Caco-2 (cell line): ENCODE results near the gene TUBD1. TPM values are rescaled to one million over a fixed set of nuclear protein-coding genes. Genes with fewer than 3 reads are reported as not detected.

ENCODE experiments used
- BruUV-seq: library from RNA; stranded (reverse); fragments of 400-500 nt; replicated peaks from 2 replicates; lab custom pipeline; 2021; lab: Mats Ljungman, UMichigan
- CTCF ChIA-PET: fragments of 300-600 bp; sonication (Branson Sonifier 250); formaldehyde crosslinking; loops from one replicate; lab custom pipeline; 2022; ENCODE audit warnings: antibody characterized with exemption; lab: Charles Lee
- POLR2A ChIA-PET: fragments of 300-600 bp; sonication (Branson Sonifier 250); formaldehyde crosslinking; loops from one replicate; lab custom pipeline; 2022; ENCODE audit warnings: antibody characterized with exemption; lab: Charles Lee
- DNase-seq, 2 experiments: peaks; one replicate each; pipeline versions ENCODE4 v3.0.0 to v3.0.0-alpha.2; 2020 to 2022
- H3K27me3 ChIP-seq: replicated peaks from 2 replicates; pipeline ENCODE4 v1.6.0; 2011; ENCODE audit warnings: low read length; ENCODE audit not compliant: control insufficient read depth, insufficient read depth
- H3K36me3 ChIP-seq: 2 replicates; pipeline ENCODE4 v1.5.1; 2011; ENCODE audit warnings: low read length; ENCODE audit not compliant: control insufficient read depth, insufficient read depth
- H3K4me1 ChIP-seq: fragments of 250-450 bp; sonication (Bioruptor Pico); 2 replicates; pipeline ENCODE4 v1.5.1; 2020; ENCODE audit warnings: mild to moderate bottlenecking
- H3K4me3 ChIP-seq: 2 replicates; pipeline ENCODE4 v1.5.1; 2011; ENCODE audit warnings: low read depth, mild to moderate bottlenecking, control low read depth, low read length
- H3K9me3 ChIP-seq: fragments of 250-450 bp; sonication (Bioruptor Pico); 2 replicates; pipeline ENCODE4 v1.5.1; 2020; ENCODE audit warnings: mild to moderate bottlenecking, moderate library complexity
- H3K27ac Mint-ChIP-seq: one replicate; pipeline ENCODE4 v1.8.0; 2022; ENCODE audit warnings: mixed read lengths; ENCODE audit not compliant: unreplicated experiment
- H3K27me3 Mint-ChIP-seq: one replicate; pipeline ENCODE4 v1.8.0; 2022; ENCODE audit warnings: mixed read lengths; ENCODE audit not compliant: insufficient read depth, unreplicated experiment
- H3K36me3 Mint-ChIP-seq: one replicate; pipeline ENCODE4 v1.8.0; 2022; ENCODE audit warnings: mild to moderate bottlenecking, mixed read lengths; ENCODE audit not compliant: insufficient read depth, unreplicated experiment
- H3K4me1 Mint-ChIP-seq: one replicate; pipeline ENCODE4 v1.8.0; 2022; ENCODE audit warnings: low read depth, mixed read lengths; ENCODE audit not compliant: unreplicated experiment
- H3K4me3 Mint-ChIP-seq: one replicate; pipeline ENCODE4 v1.8.0; 2022; ENCODE audit warnings: mild to moderate bottlenecking, moderate library complexity, mixed read lengths; ENCODE audit not compliant: unreplicated experiment
- H3K9me3 Mint-ChIP-seq: one replicate; pipeline ENCODE4 v1.8.0; 2022; ENCODE audit warnings: mixed read lengths; ENCODE audit not compliant: unreplicated experiment
- intact Hi-C: fragments of 100-400 bp; cut with micrococcal nuclease; formaldehyde crosslinking; loops from one replicate; pipeline ENCODE4 v1.10.0; 2022; ENCODE audit not compliant: unreplicated experiment
- total RNA-seq: library from RNA; stranded (reverse); gene quantifications from 2 replicates; pipeline ENCODE4 v1.2.3, GENCODE V29; 2022
- TF ChIP-seq, protein P1 (sequence below), 2 experiments: fragments of 200-600 bp in 1 of 2; IDR thresholded peaks; 1 replicate in 1 of 2; 2 replicates in 1 of 2; pipeline versions ENCODE4 v1.5.1 to v1.8.0; 2011 to 2022; ENCODE audit warnings: antibody characterized with exemption in 1 of 2, control low read depth in 1 of 2, inconsistent platforms in 1 of 2, low read depth in 1 of 2, low read length in 1 of 2, mild to moderate bottlenecking in 1 of 2, moderate library complexity in 1 of 2; ENCODE audit not compliant: insufficient read depth in 1 of 2, severe bottlenecking in 1 of 2, unreplicated experiment in 1 of 2

TUBD1 gene
- total RNA-seq, 1 experiment from 2014 or later = 23.6 TPM

DNA sequence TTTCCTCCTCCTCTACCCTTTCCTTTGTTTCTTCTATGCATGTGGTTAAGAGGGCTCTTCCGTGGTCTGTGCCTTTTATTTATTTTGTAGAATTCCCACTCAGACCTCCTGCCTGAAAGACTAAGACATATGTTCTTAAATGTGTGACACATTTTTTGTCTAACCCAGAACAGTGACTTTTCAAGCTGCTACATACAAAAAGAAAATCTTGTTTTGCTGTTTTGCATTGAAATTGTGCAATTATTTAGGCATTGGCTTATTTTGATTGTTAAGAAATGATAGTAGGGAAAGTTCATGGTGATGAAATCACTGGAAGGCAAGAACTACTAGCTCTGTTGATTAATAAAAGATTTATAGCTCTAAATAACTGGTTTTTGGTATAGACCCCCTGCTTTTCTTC is 76.8 kb downstream of the TUBD1 start:
- no peak for DNase-seq
- POLR2A ChIA-PET = no interaction called here
- TF ChIP-seq, protein P1, sequence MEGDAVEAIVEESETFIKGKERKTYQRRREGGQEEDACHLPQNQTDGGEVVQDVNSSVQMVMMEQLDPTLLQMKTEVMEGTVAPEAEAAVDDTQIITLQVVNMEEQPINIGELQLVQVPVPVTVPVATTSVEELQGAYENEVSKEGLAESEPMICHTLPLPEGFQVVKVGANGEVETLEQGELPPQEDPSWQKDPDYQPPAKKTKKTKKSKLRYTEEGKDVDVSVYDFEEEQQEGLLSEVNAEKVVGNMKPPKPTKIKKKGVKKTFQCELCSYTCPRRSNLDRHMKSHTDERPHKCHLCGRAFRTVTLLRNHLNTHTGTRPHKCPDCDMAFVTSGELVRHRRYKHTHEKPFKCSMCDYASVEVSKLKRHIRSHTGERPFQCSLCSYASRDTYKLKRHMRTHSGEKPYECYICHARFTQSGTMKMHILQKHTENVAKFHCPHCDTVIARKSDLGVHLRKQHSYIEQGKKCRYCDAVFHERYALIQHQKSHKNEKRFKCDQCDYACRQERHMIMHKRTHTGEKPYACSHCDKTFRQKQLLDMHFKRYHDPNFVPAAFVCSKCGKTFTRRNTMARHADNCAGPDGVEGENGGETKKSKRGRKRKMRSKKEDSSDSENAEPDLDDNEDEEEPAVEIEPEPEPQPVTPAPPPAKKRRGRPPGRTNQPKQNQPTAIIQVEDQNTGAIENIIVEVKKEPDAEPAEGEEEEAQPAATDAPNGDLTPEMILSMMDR (IDR thresholded peaks at IDR 0.05; ENCODE audit: insufficient read depth in 1 of 2, low read depth in 1 of 2, low read length in 1 of 2, severe bottlenecking in 1 of 2, unreplicated experiment in 1 of 2) = no peak
- H3K36me3 ChIP-seq = no peaks in the 10 kb centered on the region; the same call in 1 of the 2 replicates
- Mint-ChIP-seq H3K36me3 (peaks cover 34% of the 10 kb centered on the region), H3K27ac (no peak overlapping the region), H3K27me3 (no peaks in the 10 kb centered on the region), H3K9me3 (no peaks in the 10 kb centered on the region), H3K4me3 (no peak overlapping the region), H3K4me1 (peaks cover 7% of the 10 kb centered on the region)
- no peaks in the 10 kb centered on the region for H3K9me3 ChIP-seq
- intact Hi-C loops = no loop called here
- H3K4me3 ChIP-seq = no peak overlapping the region
- BruUV-seq = no TSS peak
- CTCF ChIA-PET = no interaction called here
- no peaks in the 10 kb centered on the region; the same call in 1 of the 2 replicates for H3K4me1 ChIP-seq
- no peaks in the 10 kb centered on the region for H3K27me3 ChIP-seq

DNA sequence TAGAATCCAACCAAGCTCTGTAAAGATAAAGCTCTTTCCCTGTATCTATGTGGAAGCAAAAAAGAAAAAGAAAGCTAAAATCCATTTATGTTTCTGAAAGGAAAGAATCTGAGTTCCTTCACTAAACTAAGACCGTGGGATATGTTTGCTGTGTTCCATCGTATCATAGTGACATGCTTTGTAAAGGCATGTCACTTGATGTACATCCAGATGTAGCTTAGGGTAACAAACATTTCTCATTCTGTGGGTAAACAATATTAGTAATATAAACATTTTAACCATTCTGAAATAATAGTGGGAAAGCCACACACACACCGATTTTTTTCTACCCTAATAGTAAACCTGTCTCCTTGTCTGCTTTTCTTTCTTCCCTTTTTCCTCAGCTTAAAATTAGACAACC is 78.1 kb downstream of the TUBD1 start:
- Mint-ChIP-seq H3K9me3 (no peaks in the 10 kb centered on the region), H3K4me3 (no peak overlapping the region), H3K36me3 (peaks cover 31% of the 10 kb centered on the region), H3K4me1 (peaks cover under 1% of the 10 kb centered on the region), H3K27ac (no peak overlapping the region), H3K27me3 (no peaks in the 10 kb centered on the region)
- BruUV-seq = no TSS peak
- H3K4me1 ChIP-seq = no peaks in the 10 kb centered on the region; the same call in 1 of the 2 replicates
- POLR2A ChIA-PET = no interaction called here
- no peak overlapping the region for H3K4me3 ChIP-seq
- H3K36me3 ChIP-seq = no peaks in the 10 kb centered on the region
- no peaks in the 10 kb centered on the region for H3K9me3 ChIP-seq
- CTCF ChIA-PET = no interaction called here
- no peaks in the 10 kb centered on the region for H3K27me3 ChIP-seq
- intact Hi-C loops = no loop called here
- no peak for DNase-seq
- TF ChIP-seq, protein P1 (IDR thresholded peaks at IDR 0.05; ENCODE audit: insufficient read depth in 1 of 2, low read depth in 1 of 2, low read length in 1 of 2, severe bottlenecking in 1 of 2, unreplicated experiment in 1 of 2) = no peak

DNA sequence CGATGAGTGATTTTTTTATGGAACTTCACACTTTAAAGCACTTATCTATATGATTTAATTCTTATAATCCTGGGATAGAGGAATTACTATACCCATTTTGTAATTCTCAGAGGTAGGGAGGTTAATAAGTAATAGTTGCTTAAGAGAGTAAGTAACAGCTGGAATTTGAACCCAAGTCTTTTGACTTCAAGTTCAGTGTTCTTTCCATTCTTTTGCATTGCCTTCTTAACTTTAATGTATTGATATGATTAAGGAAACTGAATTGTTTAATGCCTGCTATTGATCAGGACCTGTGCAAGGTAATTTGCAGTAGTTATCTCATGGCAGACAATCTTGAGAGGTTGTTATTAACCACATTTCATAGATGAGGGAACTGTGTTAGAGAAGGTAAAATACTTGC is 78.5 kb downstream of the TUBD1 start:
- Histone ChIP-seq H3K27me3 (no peaks in the 10 kb centered on the region), H3K4me1 (no peaks in the 10 kb centered on the region; the same call in 1 of the 2 replicates), H3K9me3 (no peaks in the 10 kb centered on the region), H3K4me3 (no peak overlapping the region), H3K36me3 (no peaks in the 10 kb centered on the region)
- no peak for DNase-seq
- Mint-ChIP-seq H3K27ac (no peak overlapping the region), H3K27me3 (no peaks in the 10 kb centered on the region), H3K4me3 (no peak overlapping the region), H3K4me1 (no peaks in the 10 kb centered on the region), H3K36me3 (peaks cover 29% of the 10 kb centered on the region), H3K9me3 (no peaks in the 10 kb centered on the region)
- no TSS peak for BruUV-seq
- intact Hi-C loops = no loop called here
- TF ChIP-seq, protein P1 (IDR thresholded peaks at IDR 0.05; ENCODE audit: insufficient read depth in 1 of 2, low read depth in 1 of 2, low read length in 1 of 2, severe bottlenecking in 1 of 2, unreplicated experiment in 1 of 2) = no peak
- ChIA-PET CTCF (no interaction called here), POLR2A (no interaction called here)
